Stimulated activated CD8-positive, alpha-beta memory T cell treated with anti-CD3 and anti-CD28 coated beads, Interleukin-12 subunit alpha, Interleukin-12 subunit beta, amount 100 ng/mL, for 4 hours (primary cell): ENCODE results near the gene SPACA1.
"Not testable (repeated sequence)": the region's sequence is repeated elsewhere in the genome, so short reads cannot be mapped to it uniquely, and the experiment has no call there.

Experiments
- DNase-seq: peaks from one replicate; pipeline ENCODE4 v3.0.0-alpha.2; 2020; ENCODE audit warnings: low read depth

Gene SPACA1, protein sequence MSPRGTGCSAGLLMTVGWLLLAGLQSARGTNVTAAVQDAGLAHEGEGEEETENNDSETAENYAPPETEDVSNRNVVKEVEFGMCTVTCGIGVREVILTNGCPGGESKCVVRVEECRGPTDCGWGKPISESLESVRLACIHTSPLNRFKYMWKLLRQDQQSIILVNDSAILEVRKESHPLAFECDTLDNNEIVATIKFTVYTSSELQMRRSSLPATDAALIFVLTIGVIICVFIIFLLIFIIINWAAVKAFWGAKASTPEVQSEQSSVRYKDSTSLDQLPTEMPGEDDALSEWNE

DNA sequence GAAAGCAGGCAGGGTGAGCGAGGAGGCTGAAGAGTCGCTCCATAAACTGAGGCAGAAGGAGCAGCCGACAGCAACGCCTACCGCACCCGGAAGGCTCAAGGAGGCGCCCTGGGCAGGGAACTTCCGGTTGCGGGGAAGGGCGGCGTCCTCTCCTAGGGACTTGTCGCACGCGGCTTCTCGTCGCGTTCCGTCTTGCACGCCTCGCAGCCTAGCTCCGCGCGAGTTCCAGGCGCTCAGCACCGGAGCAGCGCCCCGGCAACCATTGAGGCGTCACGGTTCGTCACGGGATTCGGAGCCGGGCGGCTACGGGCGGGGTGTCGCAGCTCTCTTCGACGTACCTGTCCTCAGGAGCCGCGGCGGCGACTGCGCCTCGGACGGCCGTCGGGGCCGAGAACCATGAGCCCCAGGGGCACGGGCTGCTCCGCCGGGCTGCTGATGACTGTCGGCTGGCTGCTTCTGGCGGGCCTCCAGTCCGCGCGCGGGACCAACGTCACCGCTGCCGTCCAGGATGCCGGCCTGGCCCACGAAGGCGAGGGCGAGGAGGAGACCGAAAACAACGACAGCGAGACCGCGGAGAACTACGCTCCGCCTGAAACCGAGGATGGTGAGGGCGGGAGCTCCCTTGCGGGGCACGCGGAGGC lies at the start of gene SPACA1:
TSS of gene SPACA1 (plus strand) at position 332 of the 641 bp plus-strand sequence. CDS start at position 397, 65 bp downstream.
- no peak for DNase-seq

DNA sequence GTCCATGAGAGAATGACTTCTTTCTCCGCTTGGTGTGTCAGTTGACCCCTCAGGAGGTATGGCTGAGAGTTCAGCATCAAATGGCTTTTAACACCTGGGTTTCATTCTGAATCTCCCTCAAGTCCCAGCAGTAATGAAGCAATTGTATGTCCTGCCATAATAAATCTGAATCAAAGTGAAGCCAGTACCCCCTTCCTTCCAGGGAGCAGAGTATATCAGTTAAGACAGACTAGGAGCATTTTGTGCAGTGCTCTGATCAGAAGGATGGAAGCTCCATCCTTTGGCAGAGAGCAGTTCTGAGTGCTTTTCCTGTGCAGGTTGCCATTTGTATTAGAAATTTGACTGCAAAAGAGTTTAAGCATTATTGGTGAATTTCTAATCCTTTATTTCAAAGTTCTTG lies 46.9 kb upstream of the SPACA1 start:
- no peak for DNase-seq

DNA sequence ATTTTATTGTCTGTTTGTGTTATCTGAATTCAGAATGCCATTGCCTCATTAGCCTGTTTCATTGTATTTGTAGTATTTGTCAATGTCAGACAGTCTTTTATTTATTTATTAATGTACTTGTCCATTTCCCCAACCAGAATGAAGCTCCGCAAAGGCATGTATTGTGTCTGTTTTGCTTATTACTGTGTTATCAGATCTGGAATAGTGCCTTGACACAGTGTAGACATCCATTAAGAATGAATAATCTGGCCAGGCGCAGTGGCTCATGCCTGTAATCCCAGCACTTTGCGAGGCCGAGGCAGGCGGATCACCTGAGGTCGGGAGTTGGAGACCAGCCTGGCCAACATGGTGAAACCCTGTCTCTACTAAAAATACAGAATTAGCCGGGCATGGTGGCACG lies 46.4 kb upstream of the SPACA1 start:
- DNase-seq: not testable (repeated sequence)

DNA sequence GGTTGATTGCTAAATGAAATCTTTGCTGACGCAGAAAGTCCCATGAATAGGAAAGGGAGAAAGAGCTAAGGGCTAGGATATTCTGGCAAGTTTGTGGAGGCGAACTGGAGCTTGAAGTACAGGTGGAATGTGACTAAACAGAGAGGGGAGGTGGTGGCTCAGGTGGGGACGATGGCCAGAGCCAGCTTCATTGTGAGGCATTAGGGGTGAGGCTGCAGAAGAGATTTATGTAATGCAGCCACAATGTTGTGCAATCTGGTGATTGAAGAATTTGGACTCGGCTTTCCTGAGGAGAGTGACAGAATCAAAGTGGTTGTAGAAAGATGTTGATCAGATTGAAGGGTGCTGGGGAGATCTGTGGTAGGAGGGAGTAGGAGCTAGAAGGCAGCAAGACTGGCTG lies 42.9 kb upstream of the SPACA1 start:
- DNase-seq: no peak

DNA sequence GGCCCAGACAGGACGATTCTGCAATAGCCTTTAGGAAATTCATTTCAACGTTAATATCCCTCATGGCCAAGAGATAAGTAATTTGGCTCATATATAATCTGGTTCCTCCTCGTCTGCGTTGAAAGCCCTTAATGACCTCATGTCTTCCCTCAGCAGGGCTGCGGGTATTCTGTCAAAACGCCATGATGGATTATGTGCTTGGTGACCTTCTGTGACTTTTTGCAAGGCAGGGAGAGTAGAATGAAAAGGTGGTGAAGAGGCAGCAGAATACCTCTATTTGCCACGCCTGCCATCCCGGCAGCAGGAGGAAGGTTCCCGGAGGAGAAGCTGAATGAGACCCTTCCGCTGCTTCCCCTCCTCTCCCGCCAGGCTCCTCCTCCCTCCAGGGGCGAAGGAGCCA lies 41.1 kb upstream of the SPACA1 start:
- no peak for DNase-seq

DNA sequence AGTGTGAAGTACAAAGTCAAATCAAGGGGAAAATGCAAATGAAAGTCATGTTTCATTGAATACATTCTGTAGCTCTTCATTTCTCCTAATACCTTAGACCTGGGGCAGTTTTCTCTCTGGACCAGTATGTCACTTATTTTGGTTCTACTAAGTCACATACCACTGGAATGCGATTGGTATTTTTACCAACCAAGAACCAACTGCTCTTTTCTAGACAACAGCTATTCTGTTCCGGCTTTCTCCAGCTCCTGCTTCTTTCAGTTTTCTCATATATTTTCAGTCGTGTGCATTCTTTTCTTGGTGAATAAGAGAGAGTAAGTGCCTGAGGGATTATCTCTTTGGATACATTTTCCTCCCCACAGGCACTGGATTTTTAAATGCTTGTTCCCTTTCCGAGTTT lies 39.2 kb upstream of the SPACA1 start:
- DNase-seq: no peak

DNA sequence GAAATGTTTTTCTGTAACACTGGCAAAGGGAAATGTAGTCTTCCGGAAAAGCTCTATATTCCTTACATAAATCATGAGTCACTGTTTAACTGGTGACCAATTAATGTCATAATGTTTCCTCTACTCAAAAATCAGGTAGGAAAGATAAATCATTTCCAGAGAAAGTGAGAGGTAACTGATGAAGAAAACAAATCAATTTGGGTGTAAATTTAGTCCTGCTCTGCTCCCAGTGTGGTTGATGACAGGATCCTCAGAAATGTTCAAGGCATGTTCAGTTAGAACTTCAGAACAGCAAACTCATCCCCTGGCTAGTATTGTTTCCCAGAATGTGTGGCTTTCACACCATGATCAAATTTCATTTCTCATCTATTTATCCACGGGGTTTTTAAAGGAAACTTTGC lies 38.8 kb upstream of the SPACA1 start:
- DNase-seq: no peak

DNA sequence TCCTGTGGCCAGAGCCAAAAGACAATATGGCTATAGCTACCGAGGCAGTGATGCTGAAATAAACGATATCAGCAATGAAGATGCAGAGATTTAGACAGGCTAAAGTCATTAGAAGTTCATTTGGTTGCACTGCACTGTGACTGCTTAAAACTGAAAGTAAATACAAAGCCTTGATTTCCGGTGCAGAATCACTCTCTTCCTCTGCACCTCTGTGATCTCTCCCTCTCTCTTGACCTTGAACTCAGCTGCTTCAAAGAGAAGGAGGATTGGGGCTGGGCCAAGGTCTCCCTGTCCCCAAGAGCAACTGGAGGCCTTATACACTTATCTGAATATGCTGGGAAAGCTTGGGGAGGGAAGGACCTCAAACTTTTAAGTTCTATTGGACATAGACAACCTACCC lies 34.6 kb upstream of the SPACA1 start:
- DNase-seq: no peak

DNA sequence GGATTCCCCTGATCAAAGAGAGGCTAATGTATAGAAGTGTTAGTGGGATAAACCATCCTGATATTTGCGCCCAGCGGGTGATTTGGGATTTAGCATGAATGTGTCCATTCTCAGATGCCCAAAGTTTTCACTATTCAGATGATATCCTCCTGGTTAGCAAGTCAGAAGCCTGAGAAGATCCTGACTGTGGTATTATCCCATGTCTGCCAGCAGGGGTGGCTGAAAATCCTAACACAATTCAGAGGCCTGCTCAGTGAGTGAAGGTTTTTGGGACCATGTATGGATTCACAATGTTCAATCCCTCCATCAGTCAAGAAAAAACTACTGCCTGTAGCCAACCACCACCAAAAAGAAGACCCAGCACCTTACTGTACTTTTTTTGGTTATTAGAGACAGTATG lies 34.1 kb upstream of the SPACA1 start:
- DNase-seq: no peak

DNA sequence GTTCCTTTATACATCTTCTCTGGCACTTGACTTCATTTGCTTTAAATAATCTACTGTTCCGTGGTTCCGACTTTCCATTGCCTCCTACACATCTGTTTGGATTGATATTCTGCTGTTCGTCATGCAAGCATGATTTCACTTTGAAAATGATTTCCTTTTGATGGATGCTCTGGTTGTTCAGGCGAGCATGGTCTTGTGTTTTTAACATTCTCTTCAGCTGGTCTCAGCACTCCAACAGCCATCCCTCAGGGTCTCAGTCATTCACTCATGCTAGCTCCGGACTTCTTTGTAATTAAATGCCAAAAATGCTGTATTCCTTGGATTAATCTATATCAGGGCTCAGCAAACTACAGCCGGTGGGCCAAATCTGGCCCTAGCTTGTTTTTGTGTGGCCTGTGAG lies 27.2 kb upstream of the SPACA1 start:
- DNase-seq: no peak

DNA sequence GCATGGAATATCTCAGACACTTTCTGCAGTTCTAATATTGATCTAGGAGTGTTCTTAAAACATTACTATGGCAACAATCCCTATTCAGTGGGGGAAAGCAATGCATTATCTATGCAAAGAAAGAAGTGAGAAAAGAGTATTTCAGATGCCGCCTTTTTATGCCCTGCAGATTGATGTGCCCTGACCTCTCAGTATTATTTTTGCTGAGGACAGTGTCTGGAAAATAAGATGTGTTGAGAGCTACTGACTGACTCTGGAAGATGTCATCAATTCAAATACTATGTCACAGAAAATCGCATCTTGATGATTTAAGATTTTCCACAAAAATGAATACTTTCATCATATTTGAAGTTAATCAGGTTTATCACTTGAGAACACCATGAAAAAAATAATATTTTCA lies 22.9 kb upstream of the SPACA1 start:
- DNase-seq: no peak

DNA sequence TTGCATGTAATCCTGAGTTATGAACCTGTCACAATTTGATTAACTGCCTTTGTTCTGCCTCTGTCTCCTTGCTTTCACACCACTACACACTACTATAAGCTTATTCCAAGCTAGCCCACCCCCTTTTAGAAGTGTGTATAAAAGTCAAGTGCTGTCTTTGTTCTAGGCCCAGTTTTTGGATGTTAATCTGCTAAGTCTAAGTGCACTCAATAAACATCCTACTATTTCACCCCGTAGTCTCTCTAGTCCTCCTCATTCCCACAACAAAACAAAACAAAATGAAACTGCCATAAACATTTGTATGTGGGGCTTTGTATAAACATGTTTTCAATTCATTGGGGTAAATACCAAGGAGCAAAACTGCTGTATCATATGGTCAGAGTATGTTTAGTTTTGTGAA lies 16.1 kb upstream of the SPACA1 start:
- DNase-seq: no peak

DNA sequence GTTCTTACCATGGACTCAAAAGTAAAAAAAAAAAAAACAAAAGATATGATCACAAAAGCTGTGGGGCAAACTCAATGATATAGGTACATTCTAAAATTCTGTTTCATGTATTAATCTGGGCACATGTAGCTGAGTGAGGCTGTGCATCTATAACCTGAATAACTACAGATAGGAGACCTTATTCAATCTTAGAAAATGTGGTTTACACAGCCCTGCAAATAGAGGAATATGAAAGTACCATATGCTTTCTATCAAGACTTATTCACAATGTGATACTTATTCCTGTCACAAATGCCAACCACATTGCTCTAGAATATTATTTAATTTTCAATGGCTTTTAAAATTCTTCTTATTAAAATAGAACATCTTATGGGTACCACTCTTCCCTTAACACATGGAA lies 3.1 kb upstream of the SPACA1 start:
- no peak for DNase-seq

DNA sequence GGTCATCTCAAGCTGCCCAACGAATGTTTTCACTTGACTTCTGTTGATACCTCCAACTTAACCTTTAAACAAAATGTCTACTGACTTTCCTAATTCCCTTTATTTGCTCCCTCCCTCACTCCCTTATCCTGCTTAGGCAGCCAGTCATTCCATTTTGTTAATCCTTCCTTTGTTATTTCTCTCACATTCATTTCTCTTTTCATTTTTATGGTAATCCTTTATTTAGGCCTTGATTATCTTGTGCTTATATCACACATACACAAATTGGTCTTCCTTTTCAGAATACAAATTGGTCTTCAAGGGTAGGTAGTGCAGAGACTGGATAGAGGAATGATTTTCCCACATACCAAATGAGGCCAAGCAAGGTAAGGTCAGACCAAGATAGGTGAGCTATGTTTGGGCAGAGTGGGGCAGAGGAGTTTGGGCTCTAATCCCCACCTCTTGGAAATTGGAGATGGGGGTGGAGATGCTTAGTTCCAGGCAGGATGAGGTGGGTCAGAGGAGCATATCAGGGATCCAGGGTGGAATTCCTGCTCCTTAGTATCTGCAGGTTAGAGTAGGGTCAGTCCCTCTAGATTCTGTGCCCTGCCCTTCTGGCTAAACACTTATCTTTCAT lies 2.0 kb upstream of the SPACA1 start:
- DNase-seq: no peak

DNA sequence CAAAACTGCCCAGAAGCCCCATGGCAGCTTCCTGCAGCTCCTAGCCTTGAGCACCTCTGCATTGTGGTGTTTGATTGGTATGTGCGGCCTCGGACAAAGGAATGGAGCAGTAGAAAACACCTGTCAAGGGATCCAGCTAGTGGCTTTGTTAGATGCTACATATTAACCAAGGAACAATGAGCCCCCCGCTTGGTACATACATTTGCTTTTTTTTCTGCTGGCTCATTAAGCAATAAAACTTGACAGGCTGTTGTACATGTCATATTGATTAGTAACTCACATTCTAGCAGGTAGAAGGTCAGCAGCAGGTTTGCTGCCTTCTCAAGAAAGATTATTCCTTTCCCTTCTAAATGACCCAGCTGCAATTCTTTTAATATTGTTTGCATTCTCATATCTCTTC lies 937 bp downstream of the SPACA1 start:
- DNase-seq: no peak

DNA sequence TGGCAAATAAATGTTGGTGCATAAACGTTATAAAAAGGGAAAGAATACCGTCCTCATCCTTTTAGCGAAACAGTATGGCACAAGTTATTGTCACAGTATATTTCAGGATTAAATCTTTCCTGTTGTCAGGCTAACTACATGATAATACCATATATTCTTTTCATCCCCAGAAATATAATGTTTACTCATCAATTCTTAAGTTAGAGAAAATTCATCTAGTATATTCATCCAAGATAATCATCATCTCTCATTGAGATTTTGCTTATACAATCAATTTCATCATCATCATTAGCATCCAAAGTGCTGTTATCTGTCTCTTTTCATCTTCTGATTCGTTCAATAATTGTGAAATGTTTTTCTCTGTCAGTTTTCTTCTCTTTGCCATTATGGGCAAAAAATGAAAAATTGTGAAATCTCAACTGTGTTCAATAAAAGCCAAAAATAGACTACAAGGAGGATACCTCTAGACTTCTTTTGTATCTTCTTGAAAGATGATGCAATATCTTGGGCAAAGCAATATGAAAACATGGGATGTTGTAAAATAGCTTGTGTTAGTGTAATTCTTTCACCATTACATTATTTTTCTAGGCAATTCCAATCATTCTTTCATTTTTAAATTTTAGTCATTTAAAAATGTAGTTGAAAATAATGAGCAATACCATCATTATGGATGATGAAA lies 2.6 kb downstream of the SPACA1 start:
- DNase-seq: no peak

DNA sequence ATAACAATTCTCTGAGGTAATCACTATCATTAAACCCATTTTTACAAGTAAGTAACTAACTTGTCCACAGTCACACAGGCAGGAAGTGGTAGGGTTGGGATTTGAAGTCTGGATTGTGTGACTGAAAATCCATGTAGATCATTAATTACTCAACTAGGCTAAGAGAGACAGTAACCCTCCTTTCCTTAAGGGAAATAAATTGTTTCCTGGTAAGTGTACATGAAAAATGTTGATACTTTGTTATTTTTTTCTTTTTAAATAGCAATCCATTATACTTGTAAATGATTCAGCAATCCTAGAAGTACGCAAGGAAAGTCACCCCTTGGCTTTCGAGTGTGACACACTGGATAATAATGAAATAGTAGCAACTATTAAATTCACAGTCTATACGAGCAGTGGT lies 11.6 kb downstream of the SPACA1 start:
- no peak for DNase-seq

DNA sequence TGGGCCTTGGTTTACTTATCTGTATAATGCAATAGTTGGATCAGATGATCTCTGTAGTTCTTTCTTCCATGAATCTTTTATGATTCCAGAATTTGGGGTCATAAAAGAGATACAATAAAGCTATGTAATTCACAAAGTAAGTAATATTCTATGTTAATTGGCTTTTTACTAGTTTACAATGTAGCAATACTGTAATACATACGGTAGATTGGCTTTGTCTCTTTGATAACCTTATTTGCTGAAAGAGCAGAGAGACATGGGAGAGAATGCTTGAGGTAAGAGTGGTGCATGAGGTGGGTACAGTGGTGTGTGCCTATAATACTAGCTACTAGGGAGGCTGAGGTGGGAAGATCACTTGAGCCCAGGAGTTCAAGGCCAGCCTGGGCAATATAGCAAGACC lies 14.7 kb downstream of the SPACA1 start:
- no peak for DNase-seq

DNA sequence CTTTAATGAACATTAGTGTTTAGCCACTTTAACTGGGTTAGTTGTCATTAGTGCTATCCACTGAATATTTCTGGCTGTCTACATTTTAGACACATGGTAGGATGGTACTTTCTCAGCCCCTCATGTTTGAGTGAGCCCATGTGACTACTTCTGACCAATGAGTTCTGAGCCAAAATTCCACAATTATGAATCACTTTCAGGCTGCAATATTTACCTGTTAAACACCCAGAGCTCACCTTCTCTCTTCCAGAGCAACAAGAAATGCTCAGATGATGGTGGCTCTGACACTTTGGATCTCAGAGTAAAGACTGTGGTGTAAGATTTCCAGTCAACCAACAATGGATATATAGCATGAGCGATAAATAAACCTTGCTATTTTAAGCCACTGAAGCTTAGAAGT lies 24.8 kb downstream of the SPACA1 start:
- DNase-seq: no peak

DNA sequence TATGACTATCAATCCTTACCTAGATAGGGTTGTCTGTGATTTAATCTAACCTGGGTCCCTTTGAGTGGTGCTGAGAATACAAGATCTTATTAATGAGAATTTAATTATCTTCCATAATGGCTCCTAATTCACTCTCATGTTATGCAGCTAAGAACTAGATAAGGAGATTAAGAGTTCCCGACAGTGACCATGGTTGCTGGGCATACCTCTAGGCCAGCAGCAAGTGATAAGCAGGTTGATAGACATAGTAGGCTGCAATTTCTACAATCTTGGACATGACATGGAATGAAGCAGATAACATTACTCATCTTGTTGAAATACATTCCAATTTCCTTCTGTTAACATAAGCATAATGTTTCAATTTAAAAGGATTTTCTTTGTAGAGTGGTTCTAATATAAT lies 27.1 kb downstream of the SPACA1 start:
- no peak for DNase-seq

DNA sequence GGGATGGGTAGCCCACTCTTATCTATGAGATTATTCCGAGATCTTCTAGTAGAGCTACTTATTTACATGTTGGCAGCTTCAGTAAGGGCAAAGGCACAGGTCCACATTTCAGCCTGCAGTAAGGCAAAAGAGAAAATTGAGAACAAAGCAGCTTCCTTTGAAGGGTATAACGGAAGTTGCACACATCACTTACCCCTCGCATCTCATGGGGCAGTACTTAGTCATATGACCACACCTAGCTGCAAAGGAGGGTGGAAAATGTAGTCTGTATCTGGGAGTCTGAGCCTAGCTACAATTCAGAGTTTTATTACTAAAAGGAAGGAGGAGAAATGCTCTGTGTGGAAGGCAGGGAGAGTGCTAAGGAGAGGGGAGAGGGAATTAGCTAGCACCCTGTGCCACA lies 29.7 kb downstream of the SPACA1 start:
- DNase-seq: no peak

DNA sequence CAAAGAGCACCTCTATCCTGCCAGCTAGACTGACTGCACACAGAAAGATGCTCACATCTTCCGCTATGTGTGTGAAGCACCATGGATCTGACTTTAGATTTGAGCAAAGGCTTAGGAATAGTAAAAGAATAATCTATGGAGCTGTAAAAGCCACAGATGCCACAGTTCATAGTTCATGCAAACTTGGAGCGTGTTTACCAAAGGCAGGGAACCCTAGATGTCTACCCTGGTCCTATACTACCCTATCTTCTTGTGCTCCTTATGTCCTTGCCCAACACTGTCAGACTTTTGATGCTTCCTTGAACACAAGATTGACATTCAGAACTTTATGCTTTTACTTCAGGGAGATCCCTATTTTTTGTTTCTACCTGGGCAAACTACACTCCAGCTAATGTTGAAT lies 39.2 kb downstream of the SPACA1 start:
- no peak for DNase-seq

DNA sequence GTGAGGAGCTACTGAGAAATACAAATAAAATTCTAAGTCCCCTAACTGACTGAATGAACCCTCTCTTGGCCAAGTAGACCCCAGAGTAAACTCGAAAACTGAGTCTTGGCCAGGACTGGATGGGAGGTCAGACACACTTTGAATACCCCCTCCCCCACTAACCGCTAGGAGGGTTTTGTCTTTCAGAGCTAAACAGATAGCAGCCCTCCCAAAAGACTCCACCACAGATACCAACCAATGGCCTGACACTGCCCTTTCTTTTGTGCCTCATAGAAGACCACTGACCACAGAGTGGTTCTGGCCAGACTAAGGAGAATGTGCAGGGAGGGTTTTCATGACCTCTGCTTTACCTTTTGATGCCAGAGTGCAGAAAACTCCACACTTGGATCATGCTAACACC lies 42.1 kb downstream of the SPACA1 start:
- DNase-seq: no peak
